ENCODE data around the gene ZNF710.

- TF ChIP-seq CTCF (IDR thresholded peaks at IDR 0.05) (no peak), EZH2phosphoT487 (IDR thresholded peaks at IDR 0.05; ENCODE audit: borderline replicate concordance, low read depth) (no peak), MXI1 (IDR thresholded peaks at IDR 0.05; ENCODE audit: low read depth, low read length) (no peak)
These were observed 74.5 kb downstream of the ZNF710 start for GRCh38 chr15:90075420-90076289.
